Breast epithelium (tissue), 3 donors: ENCODE data around the gene FAM120A.

Experiments
- CTCF ChIP-seq, 3 donors: fragments of 450-650 bp; IDR thresholded peaks; one replicate each; pipeline ENCODE4 v1.5.1; 2016 to 2017; ENCODE audit warnings: antibody characterized with exemption in 3 of 3, mild to moderate bottlenecking in 3 of 3, moderate library complexity in 3 of 3
- POLR2A ChIP-seq: fragments of 450-650 bp; IDR thresholded peaks from one replicate; pipeline ENCODE4 v1.6.1; 2016; ENCODE audit warnings: antibody characterized with exemption, mild to moderate bottlenecking, moderate library complexity
- POLR2AphosphoS5 ChIP-seq, 3 donors: sonication (generic); formaldehyde crosslinking; IDR thresholded peaks; one replicate each; pipeline ENCODE4 v1.6.1; 2017; ENCODE audit warnings: antibody characterized with exemption in 3 of 3

- TF ChIP-seq POLR2A (no peak), CTCF (IDR thresholded peaks at IDR 0.05) (no peak), POLR2AphosphoS5 (IDR thresholded peaks at IDR 0.05) (no peak)
These were observed 1.2 kb downstream of the FAM120A start for GRCh38 chr9:93452710-93453046.
